RWPE1 (cell line): ENCODE measurements around the gene ASIC3.

Experiments used
- CTCF ChIA-PET: fragments of 350-600 bp; sonication (Branson Sonifier 250); formaldehyde crosslinking; extraction: SDS; loops from one replicate; lab custom pipeline; 2021; lab: Yijun Ruan, JAX
- POLR2A ChIA-PET: fragments of 400-600 bp; formaldehyde crosslinking; extraction: SDS; loops from one replicate; lab custom pipeline; 2020; ENCODE audit warnings: antibody characterized with exemption; ENCODE audit not compliant: low non-redundant PET; lab: Yijun Ruan, JAX
- DNase-seq: peaks from one replicate; pipeline ENCODE4 v3.0.0; 2012; ENCODE audit warnings: low spot score
- H3K27ac ChIP-seq: fragments of 450-650 bp; 2 replicates; pipeline ENCODE4 v1.5.1; 2017
- TF ChIP-seq, protein P1 (sequence below): fragments of 450-650 bp; conservative IDR thresholded peaks from 2 replicates; pipeline ENCODE4 v1.5.1; 2017; ENCODE audit warnings: low read depth, mild to moderate bottlenecking

Gene ASIC3

GRCh38 chr7:151045967-151046366 is 2.4 kb upstream of the ASIC3 start:
- ChIA-PET POLR2A (no interaction called here), CTCF (no interaction called here)
- TF ChIP-seq, protein P1, sequence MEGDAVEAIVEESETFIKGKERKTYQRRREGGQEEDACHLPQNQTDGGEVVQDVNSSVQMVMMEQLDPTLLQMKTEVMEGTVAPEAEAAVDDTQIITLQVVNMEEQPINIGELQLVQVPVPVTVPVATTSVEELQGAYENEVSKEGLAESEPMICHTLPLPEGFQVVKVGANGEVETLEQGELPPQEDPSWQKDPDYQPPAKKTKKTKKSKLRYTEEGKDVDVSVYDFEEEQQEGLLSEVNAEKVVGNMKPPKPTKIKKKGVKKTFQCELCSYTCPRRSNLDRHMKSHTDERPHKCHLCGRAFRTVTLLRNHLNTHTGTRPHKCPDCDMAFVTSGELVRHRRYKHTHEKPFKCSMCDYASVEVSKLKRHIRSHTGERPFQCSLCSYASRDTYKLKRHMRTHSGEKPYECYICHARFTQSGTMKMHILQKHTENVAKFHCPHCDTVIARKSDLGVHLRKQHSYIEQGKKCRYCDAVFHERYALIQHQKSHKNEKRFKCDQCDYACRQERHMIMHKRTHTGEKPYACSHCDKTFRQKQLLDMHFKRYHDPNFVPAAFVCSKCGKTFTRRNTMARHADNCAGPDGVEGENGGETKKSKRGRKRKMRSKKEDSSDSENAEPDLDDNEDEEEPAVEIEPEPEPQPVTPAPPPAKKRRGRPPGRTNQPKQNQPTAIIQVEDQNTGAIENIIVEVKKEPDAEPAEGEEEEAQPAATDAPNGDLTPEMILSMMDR = no peak
- peak overlapping the region; percentile 54 for H3K27ac ChIP-seq
- DNase-seq = no peak

- POLR2A ChIA-PET = no interaction called here
- CTCF ChIA-PET = interaction anchor here (0.6 kb wide), 2 partner anchors 16 to 43 kb away, joined by 3 to 4 read pairs; no protein-coding TSS in a partner anchor
- peak overlapping the region; percentile 54 for H3K27ac ChIP-seq
- peak; percentile 20 for DNase-seq
- TF ChIP-seq, protein P1 = no peak
Observed at GRCh38 chr7:151046603-151047573, 1.4 kb upstream of the ASIC3 start.

GRCh38 chr7:151048911-151049463 is 656 bp downstream of the ASIC3 start:
- H3K27ac ChIP-seq = no peak overlapping the region
- ChIA-PET POLR2A (no interaction called here), CTCF (no interaction called here)
- DNase-seq = no peak
- TF ChIP-seq, protein P1 = no peak

DNA sequence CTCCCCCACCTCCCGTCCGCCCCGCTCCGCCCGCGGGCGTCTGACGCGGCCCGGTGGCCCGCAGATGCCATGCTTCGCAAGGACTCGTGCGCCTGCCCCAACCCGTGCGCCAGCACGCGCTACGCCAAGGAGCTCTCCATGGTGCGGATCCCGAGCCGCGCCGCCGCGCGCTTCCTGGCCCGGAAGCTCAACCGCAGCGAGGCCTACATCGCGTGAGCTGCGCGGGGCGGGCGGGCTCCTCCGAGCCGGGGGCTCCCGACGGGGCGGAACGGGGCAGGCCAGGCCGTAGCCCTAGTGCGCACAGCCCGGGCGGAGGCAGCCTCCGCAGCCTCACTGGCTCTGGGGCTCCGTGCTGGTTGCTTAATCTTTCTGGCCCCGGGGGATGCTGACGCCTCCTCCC is 2.8 kb downstream of the ASIC3 start:
- H3K27ac ChIP-seq = no peak overlapping the region
- TF ChIP-seq, protein P1 = no peak
- POLR2A ChIA-PET = no interaction called here
- DNase-seq = peak; percentile 39
- CTCF ChIA-PET = no interaction called here

DNA sequence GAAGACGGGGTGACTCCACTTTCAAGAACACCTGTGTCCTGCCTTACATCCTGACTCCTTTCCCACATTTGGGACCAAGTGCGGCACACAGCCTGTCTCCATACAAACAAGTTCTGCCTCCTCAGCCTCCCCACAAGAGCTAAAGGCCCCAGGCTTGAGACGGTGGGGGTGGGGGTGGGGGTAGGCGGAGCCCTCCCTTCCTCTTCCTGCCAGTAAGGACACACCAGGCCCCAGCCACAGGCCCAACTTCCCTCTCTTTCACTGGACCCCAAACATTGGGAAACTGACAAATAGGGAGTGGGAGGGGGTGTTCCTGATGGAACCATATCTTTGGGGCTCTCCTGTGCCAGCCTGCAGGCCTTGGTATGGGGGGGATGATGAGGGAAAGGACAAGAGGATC is 4.8 kb downstream of the ASIC3 start:
- ChIA-PET CTCF (no interaction called here), POLR2A (no interaction called here)
- TF ChIP-seq, protein P1 = no peak
- H3K27ac ChIP-seq = no peak overlapping the region
- no peak for DNase-seq

GRCh38 chr7:151053751-151054150 is 5.4 kb downstream of the ASIC3 start:
- ChIA-PET CTCF (no interaction called here), POLR2A (no interaction called here)
- DNase-seq = no peak
- TF ChIP-seq, protein P1 = no peak
- H3K27ac ChIP-seq = no peak overlapping the region
